Calu3 (cell line): ENCODE measurements around the gene EFCAB14. TPM values are rescaled to one million over a fixed set of nuclear protein-coding genes. Genes with fewer than 3 reads are reported as not detected.
"Not testable (repeated sequence)": the region's sequence is repeated elsewhere in the genome, so short reads cannot be mapped to it uniquely, and the experiment has no call there.

Experiments
- BruUV-seq: library from RNA; stranded (reverse); fragments of 400-500 nt; replicated peaks from 2 replicates; lab custom pipeline; 2021; lab: Mats Ljungman, UMichigan
- CTCF ChIA-PET: fragments of 300-600 bp; sonication (Branson Sonifier 250); formaldehyde crosslinking; loops from one replicate; lab custom pipeline; 2022; ENCODE audit warnings: antibody characterized with exemption; lab: Charles Lee
- DNase-seq: peaks from one replicate; pipeline ENCODE4 v3.0.0; 2022
- H3K27ac Mint-ChIP-seq: one replicate; pipeline ENCODE4 v1.8.0; 2022; ENCODE audit warnings: mixed read lengths; ENCODE audit not compliant: unreplicated experiment
- H3K27me3 Mint-ChIP-seq: one replicate; pipeline ENCODE4 v1.8.0; 2022; ENCODE audit warnings: mixed read lengths; ENCODE audit not compliant: unreplicated experiment
- H3K36me3 Mint-ChIP-seq: one replicate; pipeline ENCODE4 v1.8.0; 2022; ENCODE audit warnings: mild to moderate bottlenecking, moderate library complexity, mixed read lengths; ENCODE audit not compliant: insufficient read depth, unreplicated experiment
- H3K4me1 Mint-ChIP-seq: one replicate; pipeline ENCODE4 v1.8.0; 2022; ENCODE audit warnings: mild to moderate bottlenecking, low read depth, mixed read lengths; ENCODE audit not compliant: unreplicated experiment
- H3K4me3 Mint-ChIP-seq: one replicate; pipeline ENCODE4 v1.8.0; 2022; ENCODE audit warnings: mild to moderate bottlenecking, low read depth, moderate library complexity, mixed read lengths; ENCODE audit not compliant: unreplicated experiment
- H3K9me3 Mint-ChIP-seq: one replicate; pipeline ENCODE4 v1.8.0; 2022; ENCODE audit warnings: low read depth, mixed read lengths; ENCODE audit not compliant: unreplicated experiment
- CTCF ChIP-seq: fragments of 200-600 bp; IDR thresholded peaks from one replicate; pipeline ENCODE4 v1.8.0; 2022; ENCODE audit warnings: antibody characterized with exemption; ENCODE audit not compliant: unreplicated experiment
- intact Hi-C: fragments of 100-400 bp; cut with micrococcal nuclease; formaldehyde crosslinking; loops from one replicate; pipeline ENCODE4 v1.10.0; 2022; ENCODE audit not compliant: unreplicated experiment
- total RNA-seq: library from RNA; stranded (reverse); gene quantifications from 2 replicates; pipeline ENCODE4 v1.2.3, GENCODE V29; 2022

EFCAB14 gene
- total RNA-seq, 1 experiment from 2014 or later = 108 TPM

GRCh38 chr1:46755121-46755520 is 36.2 kb upstream of the EFCAB14 start:
- H3K4me3 Mint-ChIP-seq = peak overlapping the region; percentile 41
- CTCF ChIA-PET = interaction anchor here (0.9 kb wide), 1 partner anchor 47 kb away, joined by 3 read pairs; no protein-coding TSS in a partner anchor
- H3K36me3 Mint-ChIP-seq = peaks cover 33% of the 10 kb centered on the region
- H3K27ac Mint-ChIP-seq = peak overlapping the region; percentile 93
- BruUV-seq = TSS peak; percentile 97
- no peaks in the 10 kb centered on the region for H3K27me3 Mint-ChIP-seq
- H3K4me1 Mint-ChIP-seq = peaks cover 85% of the 10 kb centered on the region
- peak; percentile 27 for DNase-seq
- no peak for TF ChIP-seq CTCF
- intact Hi-C loops = loop anchor here (2.0 kb wide), 1 partner anchor 34 kb away; no protein-coding TSS in a partner anchor
- no peaks in the 10 kb centered on the region for H3K9me3 Mint-ChIP-seq

GRCh38 chr1:46754707-46755106 is 35.8 kb upstream of the EFCAB14 start:
- intact Hi-C loops = loop anchor here (2.0 kb wide), 1 partner anchor 34 kb away; no protein-coding TSS in a partner anchor
- Mint-ChIP-seq H3K27ac (peak overlapping the region; percentile 93), H3K36me3 (peaks cover 33% of the 10 kb centered on the region), H3K4me3 (peak overlapping the region; percentile 41), H3K4me1 (peaks cover 85% of the 10 kb centered on the region)
- BruUV-seq, H3K9me3 Mint-ChIP-seq, H3K27me3 Mint-ChIP-seq, CTCF ChIA-PET: not testable (repeated sequence)
- peak; percentile 39 for DNase-seq

DNA sequence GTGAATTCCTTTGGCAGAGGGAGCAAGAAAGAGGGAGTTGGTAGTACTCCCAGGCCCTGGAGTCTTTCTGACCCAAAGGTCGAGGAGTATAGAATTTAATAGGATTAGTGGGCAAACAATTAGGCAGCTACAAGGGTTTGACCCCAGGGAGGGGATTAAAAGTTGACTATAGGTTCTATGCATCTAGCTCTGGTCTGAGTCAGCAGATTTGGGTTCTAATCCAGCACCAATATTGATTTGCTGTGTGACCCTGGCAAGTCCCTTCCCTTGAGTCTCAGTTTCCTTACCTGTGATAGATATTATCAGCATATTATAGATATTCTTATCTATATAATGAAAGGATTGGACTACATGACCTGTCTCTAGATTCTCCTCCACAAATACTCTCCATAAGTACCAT is 35.1 kb upstream of the EFCAB14 start:
- no TSS peak for BruUV-seq

DNA sequence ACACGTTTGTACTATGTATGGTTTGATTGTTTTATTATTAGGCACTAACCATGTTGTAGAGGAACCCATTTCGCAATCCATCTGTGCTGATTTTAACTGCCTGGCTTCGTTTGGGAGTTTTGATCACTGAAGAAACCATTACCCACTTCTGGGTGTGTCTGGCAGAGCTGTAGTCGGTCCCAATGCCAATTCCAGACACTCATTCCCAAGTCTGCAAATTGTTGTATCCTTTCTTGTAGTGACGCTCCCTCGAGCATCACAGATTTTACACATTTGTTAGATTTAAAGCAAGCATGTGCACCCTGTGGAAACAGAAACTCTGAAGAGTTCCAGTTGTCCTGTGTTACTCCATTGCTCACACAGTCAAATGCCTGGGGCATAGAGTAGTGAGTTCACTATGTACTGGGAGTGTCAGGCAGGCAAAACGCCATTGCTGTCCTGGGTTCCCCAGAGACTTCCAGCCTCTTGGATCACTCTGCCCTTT is 31.0 kb upstream of the EFCAB14 start:
- Mint-ChIP-seq H3K9me3 (no peaks in the 10 kb centered on the region), H3K4me3 (no peak overlapping the region), H3K36me3 (peaks cover 8% of the 10 kb centered on the region), H3K27ac (no peak overlapping the region), H3K27me3 (no peaks in the 10 kb centered on the region), H3K4me1 (peaks cover 54% of the 10 kb centered on the region)
- TF ChIP-seq CTCF = no peak
- no TSS peak for BruUV-seq
- intact Hi-C loops = loop anchor here (5.0 to 10.0 kb wide), 2 partner anchors 122 to 425 kb away; no protein-coding TSS in a partner anchor
- CTCF ChIA-PET = no interaction called here
- DNase-seq = no peak

More for the DNA sequence above, 35.1 kb upstream of the EFCAB14 start:
- intact Hi-C loops = loop anchor here (2.0 kb wide), 1 partner anchor 35 kb away; no protein-coding TSS in a partner anchor
- CTCF ChIA-PET = no interaction called here
- H3K4me3 Mint-ChIP-seq = no peak overlapping the region
- H3K36me3 Mint-ChIP-seq = peaks cover 33% of the 10 kb centered on the region
- no peak for DNase-seq
- H3K27me3 Mint-ChIP-seq = no peaks in the 10 kb centered on the region
- no peak for TF ChIP-seq CTCF
- H3K4me1 Mint-ChIP-seq = peaks cover 85% of the 10 kb centered on the region
- H3K27ac Mint-ChIP-seq = peak overlapping the region; percentile 93
- no peaks in the 10 kb centered on the region for H3K9me3 Mint-ChIP-seq

GRCh38 chr1:46749404-46749803 is 30.5 kb upstream of the EFCAB14 start:
- BruUV-seq = no TSS peak
- H3K27me3 Mint-ChIP-seq = peaks cover 3% of the 10 kb centered on the region
- H3K4me3 Mint-ChIP-seq = no peak overlapping the region
- H3K27ac Mint-ChIP-seq = no peak overlapping the region
- intact Hi-C loops = loop anchor here (5.0 to 10.0 kb wide), 2 partner anchors 123 to 425 kb away; no protein-coding TSS in a partner anchor
- no peak for TF ChIP-seq CTCF
- H3K4me1 Mint-ChIP-seq = peaks cover 48% of the 10 kb centered on the region
- CTCF ChIA-PET = no interaction called here
- H3K36me3 Mint-ChIP-seq = peaks cover 2% of the 10 kb centered on the region
- DNase-seq = no peak
- no peaks in the 10 kb centered on the region for H3K9me3 Mint-ChIP-seq
